Hepatocyte (in vitro differentiated cells): ENCODE data around the gene SLC26A11.

Experiments used
- CTCF ChIP-seq: fragments of 200-600 bp; sonication (generic); IDR thresholded peaks from 2 replicates; pipeline ENCODE4 v1.5.1; 2016; ENCODE audit warnings: antibody characterized with exemption, mild to moderate bottlenecking; ENCODE audit not compliant: poor library complexity
- EZH2phosphoT487 ChIP-seq: fragments of 200-600 bp; sonication (generic); IDR thresholded peaks from one replicate; pipeline ENCODE4 v1.6.1; 2018; ENCODE audit warnings: antibody characterized with exemption, mild to moderate bottlenecking, low read depth, moderate library complexity; ENCODE audit not compliant: unreplicated experiment, severe bottlenecking

GRCh38 chr17:80277751-80278671 lies 57.8 kb downstream of the SLC26A11 start:
- TF ChIP-seq CTCF (no peak), EZH2phosphoT487 (no peak)
